NB4 (cell line): Measurements from ENCODE around the gene CAPN11.

ENCODE experiments used
- DNase-seq: peaks from one replicate; pipeline ENCODE4 v3.0.0; 2010; ENCODE audit warnings: low read depth
- H3K4me3 ChIP-seq: one replicate; pipeline ENCODE4 v1.5.1; 2011; ENCODE audit warnings: mild to moderate bottlenecking, low read depth, low read length, moderate library complexity
- CTCF ChIP-seq: IDR thresholded peaks from one replicate; pipeline ENCODE4 v1.5.1; 2012; ENCODE audit warnings: low read depth, low read length
- MAX ChIP-seq: IDR thresholded peaks from 2 replicates; pipeline ENCODE4 v1.6.1; 2011; ENCODE audit warnings: low read depth, low read length
- MYC ChIP-seq: IDR thresholded peaks from 2 replicates; pipeline ENCODE4 v1.6.1; 2011; ENCODE audit warnings: low read depth, low read length
- POLR2A ChIP-seq: IDR thresholded peaks from 2 replicates; pipeline ENCODE4 v1.6.1; 2011; ENCODE audit warnings: mild to moderate bottlenecking; ENCODE audit not compliant: insufficient read length; ENCODE audit errors: extremely low read depth

Gene CAPN11

GRCh38 chr6:44232676-44233566, 74.3 kb downstream of the CAPN11 start:
- no peak overlapping the region for H3K4me3 ChIP-seq
- no peak for TF ChIP-seq CTCF
- no peak for TF ChIP-seq POLR2A
- TF ChIP-seq MYC = no peak
- no peak for TF ChIP-seq MAX
- DNase-seq = no peak

- no peak for DNase-seq
- H3K4me3 ChIP-seq = no peak overlapping the region
- TF ChIP-seq POLR2A = no peak
- no peak for TF ChIP-seq MAX
- no peak for TF ChIP-seq CTCF
- TF ChIP-seq MYC = no peak
Measured at GRCh38 chr6:44233567-44234100, 75.0 kb downstream of the CAPN11 start.
